DMS114 treated with DMSO at 0.1 percent for 48 hours (cell line): ENCODE results near the gene CD9.
A peak's percentile ranks its signal among the peaks of the same experiment; 100 is the strongest.
"Not testable (repeated sequence)": the region's sequence is repeated elsewhere in the genome, so short reads cannot be mapped to it uniquely, and the experiment has no call there.

Source experiments
- DNase-seq: peaks from one replicate; lab custom pipeline; 2025; ENCODE audit not compliant: unreplicated experiment; lab: John Stamatoyannopoulos, UW

CD9 gene

DNA sequence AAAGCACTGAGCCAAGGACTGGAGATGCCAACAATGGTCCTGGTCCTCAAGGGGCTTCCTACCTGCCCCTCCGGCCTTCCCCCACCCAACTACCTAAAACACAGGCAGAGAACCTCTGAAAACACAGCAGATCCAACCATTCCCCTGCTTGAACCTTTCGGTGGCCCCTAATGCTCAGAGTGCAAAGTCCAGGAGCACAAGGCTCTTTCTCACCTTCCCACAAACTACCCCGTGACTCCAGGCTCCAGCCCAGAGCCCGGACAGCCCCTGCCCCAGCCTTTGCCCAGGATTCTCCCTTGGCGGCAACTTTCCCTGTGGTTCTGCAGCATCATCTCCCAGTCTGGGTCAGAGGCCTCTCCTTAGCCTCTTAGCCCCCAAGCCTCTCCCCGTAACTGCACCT is 1.6 kb upstream of the CD9 start:
- no peak for DNase-seq

DNA sequence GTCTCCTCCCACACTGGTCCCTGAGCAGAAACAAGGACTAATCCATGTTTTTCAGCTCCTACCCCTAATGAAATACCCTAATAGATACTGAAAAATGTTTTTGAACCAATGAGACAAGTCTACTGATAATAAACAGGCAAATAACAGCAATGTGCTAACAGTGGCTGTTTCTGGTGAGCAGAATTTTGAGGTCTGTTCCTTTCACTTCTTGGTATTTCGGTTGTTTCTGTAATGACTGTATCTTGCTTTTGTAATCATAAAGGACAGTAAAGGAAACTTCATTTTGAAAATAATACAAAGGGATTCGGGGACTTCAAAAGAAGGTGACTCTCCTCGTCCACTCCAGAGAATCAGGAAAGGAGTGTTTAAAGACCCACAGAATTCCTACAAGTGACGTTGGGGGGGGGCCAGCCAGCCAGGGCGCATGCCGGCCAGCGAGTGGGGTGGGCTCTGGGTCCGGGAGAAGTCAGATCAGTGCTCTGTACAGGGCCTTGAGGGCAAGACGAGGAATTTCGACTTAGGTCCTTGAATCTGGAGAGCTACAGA is 1.1 kb upstream of the CD9 start:
- no peak for DNase-seq

DNA sequence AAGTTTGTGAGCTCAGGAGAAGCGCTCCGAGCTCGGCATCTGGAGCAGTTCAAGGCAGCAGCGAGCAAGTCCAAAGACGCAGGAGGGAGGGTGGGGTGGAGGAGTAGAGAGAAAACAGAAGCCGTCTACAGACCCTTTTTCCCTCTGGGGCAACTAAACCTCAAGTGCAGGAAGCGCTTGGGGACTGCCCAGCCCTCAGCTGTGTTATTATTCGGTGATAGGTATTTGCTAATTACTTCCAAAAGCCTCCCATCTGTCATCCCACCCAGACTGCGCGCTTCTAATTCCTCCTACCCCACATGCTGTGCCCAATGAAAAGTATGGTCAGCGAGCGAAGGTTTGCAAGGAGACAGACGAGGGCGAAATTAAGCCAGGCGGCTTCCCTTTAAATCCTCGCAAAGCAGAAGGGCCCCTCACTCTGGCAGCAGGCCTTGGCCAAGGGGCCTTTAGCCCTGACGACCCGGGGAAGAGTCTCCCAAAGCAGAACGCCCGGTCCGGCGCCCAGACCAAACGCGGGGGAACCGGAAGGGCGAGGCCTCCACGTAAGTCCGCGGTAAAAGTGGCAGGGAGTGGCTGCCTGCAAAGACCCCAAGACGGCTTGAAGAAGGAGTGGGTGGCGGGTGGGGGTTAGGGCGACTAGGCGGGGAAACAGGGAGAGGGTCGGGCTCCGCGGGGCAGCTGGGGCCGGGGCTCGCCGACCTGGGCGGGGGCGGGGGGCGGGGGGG is 507 bp upstream of the CD9 start:
- peak; percentile 29 for DNase-seq

DNA sequence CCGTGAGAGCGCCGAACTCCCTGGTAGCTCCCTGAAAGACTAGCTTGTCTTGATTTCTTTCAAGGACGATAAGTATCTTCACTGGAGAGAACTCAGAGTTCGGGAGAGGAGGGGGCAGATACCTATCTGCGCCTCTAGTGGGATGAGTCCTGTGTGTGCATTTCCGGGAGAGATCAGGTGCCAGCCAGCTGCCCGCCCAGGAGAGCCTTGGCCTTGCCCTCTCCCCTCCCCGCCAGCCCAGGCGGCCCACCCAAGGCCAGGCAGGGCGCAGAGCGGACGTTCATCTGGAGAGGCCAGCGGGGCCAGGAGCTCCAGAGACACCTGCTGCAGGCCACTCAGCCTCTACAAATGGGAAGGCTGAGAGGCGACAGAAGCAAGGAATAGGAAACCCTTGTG is 1.0 kb downstream of the CD9 start:
- DNase-seq: no peak

DNA sequence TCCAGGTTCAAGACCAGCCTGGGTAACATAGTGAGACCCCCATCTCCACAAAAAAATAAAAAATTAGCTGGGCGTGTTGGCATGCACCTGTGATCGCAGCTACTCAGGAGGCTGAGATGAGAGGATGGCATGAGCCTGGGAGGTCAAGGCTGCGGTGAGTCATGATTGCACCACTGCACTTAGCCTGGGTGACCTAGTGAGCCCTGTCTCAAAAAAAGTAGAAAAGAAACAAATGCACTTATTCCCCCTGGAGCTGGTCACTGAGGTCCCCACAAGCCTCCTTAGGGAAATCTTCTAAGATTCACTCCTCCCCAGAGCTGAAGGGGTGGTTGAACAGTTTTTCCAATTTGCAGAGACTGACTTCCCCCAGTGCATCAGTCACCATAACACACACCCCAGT is 1.6 kb downstream of the CD9 start:
- DNase-seq: no peak

DNA sequence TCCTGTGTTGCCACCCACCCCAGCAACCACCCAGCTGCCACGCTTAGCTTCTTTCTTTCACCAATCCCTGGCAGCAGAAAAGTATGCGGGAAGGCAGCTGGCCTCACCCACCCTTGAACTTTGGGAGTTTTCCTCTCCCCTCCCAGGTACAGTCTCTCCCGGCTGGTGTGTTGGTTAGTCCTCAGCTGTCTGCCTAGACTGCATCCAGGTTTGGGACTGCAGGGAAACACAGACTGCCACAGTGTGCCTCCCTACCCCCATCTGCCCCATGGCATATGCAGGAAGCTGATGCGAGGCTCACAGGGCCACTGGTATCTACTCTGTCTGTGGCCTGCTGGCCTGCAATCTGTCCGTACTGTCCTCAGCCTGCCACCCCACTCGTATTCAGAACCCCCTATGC is 2.1 kb downstream of the CD9 start:
- DNase-seq: no peak

DNA sequence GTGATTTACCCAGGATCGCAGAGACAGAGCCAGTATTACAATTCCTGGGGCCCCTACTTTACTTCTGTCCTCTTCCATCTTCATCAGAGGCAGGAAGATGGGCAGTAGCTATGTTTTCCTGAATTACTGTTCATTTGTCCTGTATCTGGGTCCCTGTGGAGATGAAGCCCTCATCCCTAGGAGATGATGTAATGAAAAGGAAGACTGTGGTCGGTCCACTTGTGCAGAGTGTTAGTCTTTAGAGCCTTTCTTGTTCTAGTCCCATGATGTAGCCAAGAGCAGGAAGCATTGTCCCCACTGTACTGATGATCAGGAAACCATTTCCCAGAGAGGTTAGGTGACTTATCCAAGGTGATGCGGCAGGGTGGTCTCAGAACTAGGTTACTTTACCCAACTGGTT is 2.6 kb downstream of the CD9 start:
- no peak for DNase-seq

DNA sequence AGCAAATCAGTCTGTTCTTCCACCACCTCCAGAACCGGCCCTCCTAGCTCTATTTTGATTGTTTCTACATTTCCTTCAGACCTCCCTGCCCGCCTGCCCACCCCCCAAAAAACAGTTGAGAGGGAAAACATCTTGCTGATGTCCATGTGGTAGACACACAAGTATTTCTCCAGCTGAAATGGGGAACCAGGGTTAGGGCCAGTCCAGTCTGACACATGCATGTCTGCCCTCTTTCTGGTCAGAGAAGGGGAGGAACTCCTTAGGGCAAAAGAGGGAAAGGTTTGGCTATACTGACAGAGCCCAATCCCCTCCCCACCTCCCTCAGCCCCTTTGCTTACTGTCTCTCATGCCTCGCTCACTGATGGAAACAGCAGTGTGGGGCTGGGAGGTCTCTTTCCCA is 3.4 kb downstream of the CD9 start:
- DNase-seq: no peak

DNA sequence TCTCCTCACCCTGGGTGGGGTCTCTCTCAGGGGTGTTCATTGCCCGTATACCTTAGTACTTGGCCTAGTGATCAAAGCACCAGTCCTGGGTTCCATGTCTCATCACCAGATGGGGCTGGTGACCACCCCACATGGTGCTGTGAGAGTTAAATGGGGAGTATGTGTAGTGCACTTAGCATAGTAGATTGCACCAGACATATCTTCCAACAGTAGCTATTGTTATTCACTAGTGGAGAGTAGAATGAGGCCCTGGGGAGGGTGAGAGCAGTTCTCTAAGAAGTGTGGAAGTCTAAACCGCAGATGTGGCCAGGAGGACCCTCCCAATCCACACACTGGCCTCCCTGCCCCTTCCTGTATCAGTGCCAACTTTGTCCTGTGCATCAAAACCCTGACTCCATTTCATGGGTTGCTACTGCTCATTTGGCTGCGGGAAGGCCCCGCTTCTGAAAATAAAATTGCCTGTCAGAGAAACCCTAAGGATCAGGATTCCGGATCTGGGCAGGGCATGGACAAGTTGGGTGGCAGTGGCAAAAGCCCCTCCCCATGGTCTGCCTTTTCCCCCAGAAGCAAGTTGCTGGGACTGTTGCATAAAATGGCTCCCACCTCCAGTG is 4.4 kb downstream of the CD9 start:
- DNase-seq: no peak

DNA sequence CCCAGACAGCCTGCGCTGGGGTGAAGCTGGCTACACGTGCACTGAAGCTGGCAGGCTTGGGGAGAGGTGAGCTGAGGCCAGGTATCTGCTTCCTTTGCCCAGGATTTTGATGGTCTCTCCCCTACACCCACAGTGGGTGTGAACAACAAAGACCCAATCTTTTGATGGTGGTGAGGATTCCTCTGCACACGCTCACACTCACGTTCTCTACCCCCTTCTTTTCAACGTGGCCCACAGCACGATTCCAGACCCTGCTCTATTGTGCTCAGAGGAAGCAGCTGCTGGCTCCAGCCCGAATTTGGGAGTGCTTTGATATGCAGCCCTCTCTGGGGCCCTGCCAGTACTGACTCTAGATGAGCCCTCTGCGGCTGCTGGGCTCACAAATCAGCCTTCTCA is 4.9 kb downstream of the CD9 start:
- no peak for DNase-seq

DNA sequence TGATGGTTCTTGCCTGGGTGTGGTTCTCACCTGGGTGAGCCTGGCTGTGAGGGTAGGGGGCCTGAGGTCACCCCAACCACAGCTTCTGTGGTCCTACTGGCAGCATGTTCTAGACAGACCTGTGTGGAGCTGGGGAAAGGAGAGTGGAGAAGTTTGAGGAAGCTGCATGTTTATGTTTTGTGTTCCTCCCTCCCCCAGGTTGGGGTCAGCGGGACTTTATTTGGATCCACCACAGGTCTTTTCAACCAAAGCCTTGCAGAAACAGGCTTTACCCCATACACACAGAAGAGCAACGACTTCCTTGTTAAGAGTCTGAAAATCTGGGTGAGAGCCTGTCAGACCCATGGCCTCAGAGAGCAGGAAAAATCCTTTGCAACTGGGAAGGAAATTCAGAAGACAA is 5.6 kb downstream of the CD9 start:
- no peak for DNase-seq

DNA sequence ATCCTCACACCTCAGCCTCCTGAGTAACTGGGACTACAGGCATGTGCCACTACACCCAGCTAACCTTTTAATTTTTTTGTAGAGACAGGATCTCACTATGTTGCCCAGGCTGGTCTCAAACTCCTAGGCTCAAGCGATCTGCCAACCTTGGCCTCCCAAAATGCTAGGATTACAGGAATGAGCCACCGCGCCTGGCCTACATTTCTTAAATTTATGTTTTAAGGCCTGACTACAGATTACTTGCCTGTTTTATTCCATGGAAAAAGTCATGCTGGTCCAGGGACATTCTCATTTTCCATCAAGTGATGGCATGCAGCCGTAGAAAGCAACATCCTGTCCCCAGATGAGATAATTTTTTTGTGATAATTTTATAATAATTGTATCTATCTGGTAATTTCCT is 6.1 kb downstream of the CD9 start:
- DNase-seq: no peak

DNA sequence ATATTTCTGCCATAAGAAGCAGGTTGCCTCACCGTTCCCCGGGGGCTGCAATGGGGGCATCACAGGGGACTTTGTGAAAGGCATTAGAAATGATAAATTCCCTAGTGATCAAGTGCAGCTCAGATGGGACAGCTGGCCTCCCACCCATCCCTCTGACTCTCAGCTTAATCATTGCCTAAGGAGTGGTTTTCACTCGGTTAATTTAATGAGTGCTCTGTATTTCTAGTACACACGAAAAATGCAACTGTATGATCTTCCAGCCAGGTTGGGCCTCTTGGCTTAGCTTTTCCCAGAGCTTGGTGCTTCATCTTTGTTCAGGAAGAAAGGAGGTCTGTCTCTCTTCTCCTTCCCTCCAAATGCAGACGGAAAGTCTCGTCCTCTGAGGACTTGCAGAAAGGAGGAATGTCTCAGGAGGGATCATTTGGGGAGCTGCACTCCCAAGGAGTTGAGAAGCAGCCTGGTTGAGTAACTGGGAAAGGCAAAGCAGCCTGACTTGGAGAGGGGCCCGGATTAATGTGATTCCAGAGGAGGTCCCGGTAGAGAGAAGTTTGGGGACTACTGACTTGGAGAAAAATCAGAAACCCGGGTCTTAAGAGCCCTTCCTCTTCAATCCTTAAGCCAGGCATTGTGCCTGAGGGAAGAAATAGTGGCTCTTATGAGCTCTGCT is 7.2 kb downstream of the CD9 start:
- DNase-seq: no peak

DNA sequence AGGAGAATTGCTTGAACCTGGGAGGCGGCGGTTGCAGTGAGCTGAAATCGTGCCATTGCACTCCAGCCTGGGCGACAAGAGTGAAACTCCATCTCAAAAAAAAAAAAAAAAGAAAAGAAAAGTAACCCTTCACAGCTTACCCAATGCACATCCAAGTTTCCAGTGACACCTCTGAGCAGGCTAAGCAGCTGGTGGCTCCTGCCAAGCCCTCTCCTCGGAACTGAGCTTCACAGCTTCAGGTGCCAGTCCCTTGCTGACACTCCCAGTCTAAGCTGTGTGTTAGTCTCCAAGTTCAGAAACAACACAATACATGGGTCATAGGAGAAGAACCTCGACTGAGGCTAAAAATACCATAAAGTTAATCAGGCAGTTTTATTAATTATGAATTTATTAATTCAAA is 7.9 kb downstream of the CD9 start:
- no peak for DNase-seq

DNA sequence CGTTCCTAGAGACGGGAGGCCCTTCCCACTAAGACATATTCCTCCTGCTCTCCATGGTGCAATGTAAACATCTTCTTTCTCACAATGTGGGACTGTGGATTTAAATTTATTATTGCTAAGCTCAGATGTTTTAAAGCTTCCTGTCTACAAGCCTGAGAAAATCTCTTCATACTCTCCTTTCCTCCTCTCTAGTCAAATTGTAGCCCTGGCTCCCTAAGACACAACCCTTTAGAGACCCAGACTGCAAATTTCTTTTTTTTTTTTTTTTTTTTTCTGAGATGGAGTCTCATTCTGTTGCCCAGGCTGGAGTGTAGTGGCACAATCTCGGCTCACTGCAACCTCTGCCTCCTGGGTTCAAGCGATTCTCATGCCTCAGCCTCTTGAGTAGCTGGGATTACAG is 9.2 kb downstream of the CD9 start:
- DNase-seq: not testable (repeated sequence)

DNA sequence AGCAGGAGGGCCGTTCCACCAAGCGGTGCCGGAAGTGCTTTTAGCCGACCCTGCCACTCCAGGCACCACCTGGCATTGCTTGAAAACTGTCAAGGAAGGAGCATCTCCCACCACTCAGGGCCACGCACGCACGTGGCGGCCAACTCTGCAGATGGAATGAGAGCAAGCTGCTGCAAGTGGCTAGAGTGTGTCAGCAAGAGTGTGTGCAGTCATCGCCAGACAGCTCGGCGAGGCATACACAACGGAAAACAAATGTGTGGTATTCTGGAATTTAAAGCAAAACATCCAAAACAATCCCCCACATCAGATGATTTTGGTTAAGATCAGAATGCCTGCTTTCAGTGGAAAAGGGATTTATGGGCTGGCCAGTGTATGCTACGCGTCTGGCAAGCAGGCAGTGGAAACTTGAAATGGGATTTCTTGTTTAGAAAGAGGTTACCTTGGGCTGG is 11.2 kb downstream of the CD9 start:
- no peak for DNase-seq

DNA sequence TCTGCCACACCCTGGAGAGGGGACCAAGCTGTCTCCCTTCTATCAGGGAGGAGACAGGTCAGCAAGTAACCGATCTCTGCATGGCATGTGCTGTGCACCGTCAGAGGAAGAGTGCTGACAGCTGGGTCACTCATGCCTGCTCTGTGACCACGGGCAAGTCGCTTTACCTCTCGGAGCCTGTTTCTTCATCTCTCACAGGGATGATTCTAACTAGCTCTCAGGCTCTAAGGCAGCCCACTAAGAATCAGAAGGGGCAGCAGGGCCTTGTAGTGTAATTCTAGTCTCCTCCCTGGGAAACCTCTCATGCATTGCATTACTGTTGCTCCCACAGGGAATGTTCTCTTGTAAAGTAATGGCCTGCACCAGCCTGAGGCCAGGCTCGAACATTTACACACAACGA is 11.9 kb downstream of the CD9 start:
- no peak for DNase-seq

DNA sequence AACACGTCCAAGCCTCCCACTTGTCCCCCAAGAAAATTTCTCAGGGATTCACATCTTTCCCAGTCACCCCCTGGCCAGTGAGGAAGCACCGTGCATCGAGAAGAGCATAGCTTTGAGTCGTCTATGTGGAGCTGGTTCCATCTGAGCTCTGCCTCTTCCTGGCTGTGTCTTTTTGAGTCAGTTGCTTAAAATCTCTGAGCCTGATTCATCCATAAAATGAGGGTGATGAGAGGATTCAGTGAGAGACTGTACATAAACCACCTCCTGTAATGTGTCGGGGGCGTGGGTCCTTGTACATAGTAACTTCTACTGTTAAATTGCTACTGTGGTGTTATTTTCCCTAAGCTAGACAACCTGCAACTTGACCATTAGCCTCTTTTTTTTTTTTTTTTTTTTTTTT is 13.8 kb downstream of the CD9 start:
- no peak for DNase-seq

DNA sequence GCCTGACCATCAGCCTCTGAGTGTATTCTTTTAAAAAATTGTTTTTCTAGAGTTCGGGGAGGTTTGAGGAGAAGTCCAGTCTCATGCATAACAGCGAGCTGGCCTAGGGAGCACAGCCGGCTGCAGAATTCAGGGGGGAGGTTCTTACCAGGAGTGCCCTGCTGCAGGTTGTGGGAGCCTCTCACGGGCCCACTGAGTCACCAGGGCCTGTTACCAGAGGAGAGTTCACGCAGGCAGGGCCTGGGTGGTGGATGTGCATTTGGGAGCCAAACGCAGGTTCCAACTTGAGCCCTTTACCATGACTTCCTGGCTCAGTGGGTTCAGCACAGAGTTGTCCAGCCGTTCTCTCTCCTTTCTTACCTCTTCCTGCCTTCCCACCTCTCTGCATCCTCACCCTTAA is 14.4 kb downstream of the CD9 start:
- DNase-seq: no peak

DNA sequence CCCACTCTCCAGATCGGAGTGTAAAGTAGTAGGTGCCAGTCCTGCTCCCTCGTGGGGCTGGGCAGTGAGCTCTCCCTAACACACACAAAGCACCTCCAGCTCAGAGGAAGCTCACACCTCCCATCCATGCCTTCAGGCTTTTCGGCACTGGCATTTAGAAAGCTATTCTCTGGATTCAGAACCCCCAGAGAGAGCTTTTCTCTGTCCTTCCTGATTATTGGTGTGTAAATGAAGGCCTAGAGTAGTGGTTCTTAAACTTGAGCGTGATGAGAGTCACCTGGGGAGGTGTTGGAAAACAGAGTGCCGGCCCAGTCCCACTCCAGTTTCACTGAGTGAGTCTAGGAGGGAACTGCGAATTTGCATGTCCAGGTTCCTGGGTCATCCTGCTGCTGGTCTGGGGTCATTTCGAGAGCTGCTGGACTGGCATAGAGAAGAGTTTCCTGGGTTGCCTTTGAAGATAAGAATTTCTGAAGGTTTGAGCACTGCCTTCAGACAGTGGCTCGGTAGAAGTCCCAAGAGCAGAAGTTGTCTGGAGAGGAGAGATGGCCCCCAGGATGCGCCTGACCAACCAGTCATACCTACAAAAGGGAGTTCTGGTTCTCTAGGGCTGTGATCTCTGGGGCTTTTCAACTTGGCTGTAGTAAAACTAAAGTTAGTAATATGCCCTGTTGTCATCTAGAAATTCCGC is 15.1 kb downstream of the CD9 start:
- DNase-seq: no peak

DNA sequence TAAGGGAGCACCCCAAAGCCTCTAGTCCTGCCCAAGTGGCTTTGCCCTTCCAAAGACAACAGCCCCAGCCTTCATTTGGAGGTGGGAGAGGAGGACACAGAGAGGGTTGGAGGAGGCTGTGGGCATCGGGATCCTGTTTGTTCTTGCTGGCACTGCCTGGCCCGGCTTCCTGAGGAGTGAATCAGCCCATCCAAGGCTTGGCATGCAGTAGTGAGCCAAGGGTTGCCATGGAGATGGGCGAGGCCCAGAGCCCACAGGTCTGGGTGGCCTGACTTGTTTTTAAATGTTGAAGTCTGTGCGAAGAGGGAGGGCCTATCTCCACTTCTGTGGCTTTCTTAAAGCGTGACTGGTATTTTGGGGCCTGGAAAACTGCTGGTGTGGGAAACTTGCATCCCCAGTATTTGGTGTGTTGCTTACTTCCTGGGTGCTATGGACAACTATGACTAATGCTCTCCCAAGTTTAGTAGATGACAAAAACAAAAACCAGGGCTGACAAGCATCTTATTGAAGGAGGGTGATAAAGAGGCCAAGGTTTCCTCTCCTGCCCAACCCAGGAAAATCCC is 15.8 kb downstream of the CD9 start:
- no peak for DNase-seq
